ENCODE results near the gene ALAS1. TPM values are rescaled to one million over a fixed set of nuclear protein-coding genes. Genes with fewer than 3 reads are reported as not detected.

ALAS1 gene
- total and polyA plus RNA-seq, 4 donors = 38.7 to 85.1 (median 57.2) TPM

DNA sequence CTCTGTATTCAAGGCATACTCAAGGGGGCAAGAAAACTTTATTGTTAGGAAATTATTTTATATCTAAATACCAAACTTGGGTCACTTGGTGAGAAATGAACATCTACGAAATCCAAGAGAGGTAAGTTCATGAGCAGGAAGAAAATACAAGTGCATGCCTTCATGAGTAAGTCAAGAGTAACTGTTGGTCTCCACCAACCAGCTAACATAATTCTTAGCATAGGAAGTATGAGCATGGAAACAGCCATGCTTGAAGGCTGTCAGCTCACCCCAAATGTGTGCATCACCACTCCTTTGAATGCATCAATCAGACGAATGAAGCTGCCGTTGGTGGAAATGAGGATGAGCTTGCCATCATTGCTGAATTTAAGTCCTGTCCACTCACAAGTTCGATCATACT lies 61.5 kb downstream of the ALAS1 start:
- WGBS, 2 donors = 89 to 95% methylated on average over 4 of the region's 4 CpGs
- no peak overlapping the region for H3K27ac ChIP-seq (ENCODE audit: low read depth in 1 of 2, low read length in 1 of 2)
- TF ChIP-seq, protein P1, sequence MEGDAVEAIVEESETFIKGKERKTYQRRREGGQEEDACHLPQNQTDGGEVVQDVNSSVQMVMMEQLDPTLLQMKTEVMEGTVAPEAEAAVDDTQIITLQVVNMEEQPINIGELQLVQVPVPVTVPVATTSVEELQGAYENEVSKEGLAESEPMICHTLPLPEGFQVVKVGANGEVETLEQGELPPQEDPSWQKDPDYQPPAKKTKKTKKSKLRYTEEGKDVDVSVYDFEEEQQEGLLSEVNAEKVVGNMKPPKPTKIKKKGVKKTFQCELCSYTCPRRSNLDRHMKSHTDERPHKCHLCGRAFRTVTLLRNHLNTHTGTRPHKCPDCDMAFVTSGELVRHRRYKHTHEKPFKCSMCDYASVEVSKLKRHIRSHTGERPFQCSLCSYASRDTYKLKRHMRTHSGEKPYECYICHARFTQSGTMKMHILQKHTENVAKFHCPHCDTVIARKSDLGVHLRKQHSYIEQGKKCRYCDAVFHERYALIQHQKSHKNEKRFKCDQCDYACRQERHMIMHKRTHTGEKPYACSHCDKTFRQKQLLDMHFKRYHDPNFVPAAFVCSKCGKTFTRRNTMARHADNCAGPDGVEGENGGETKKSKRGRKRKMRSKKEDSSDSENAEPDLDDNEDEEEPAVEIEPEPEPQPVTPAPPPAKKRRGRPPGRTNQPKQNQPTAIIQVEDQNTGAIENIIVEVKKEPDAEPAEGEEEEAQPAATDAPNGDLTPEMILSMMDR (IDR thresholded peaks at IDR 0.05; ENCODE audit: control extremely low read depth, extremely low read depth) = no peak
- H3K4me3 ChIP-seq = no peak overlapping the region
- no peaks in the 10 kb centered on the region for H3K9me3 ChIP-seq (ENCODE audit: control insufficient read depth in 4 of 4, insufficient read depth in 3 of 4, low read length in 3 of 4)
- no peak overlapping the region for H3K9ac ChIP-seq (ENCODE audit: insufficient read depth in 1 of 2, low read length in 2 of 2)
- peaks cover 66 to 87% (median 71%) of the 10 kb centered on the region in 4 donors for H3K36me3 ChIP-seq (ENCODE audit: control insufficient read depth in 4 of 4, insufficient read depth in 4 of 4, low read length in 4 of 4)
- ATAC-seq (ENCODE audit: insufficient read depth, low FRiP score) (no peak), DNase-seq (no peak)
- no peaks in the 10 kb centered on the region for H3K27me3 ChIP-seq (ENCODE audit: control insufficient read depth in 3 of 3, insufficient read depth in 3 of 3, low read length in 2 of 3)
- H3K4me1 ChIP-seq (ENCODE audit: control insufficient read depth in 5 of 5, insufficient read depth in 5 of 5, low read length in 5 of 5) = no peaks in the 10 kb centered on the region

DNA sequence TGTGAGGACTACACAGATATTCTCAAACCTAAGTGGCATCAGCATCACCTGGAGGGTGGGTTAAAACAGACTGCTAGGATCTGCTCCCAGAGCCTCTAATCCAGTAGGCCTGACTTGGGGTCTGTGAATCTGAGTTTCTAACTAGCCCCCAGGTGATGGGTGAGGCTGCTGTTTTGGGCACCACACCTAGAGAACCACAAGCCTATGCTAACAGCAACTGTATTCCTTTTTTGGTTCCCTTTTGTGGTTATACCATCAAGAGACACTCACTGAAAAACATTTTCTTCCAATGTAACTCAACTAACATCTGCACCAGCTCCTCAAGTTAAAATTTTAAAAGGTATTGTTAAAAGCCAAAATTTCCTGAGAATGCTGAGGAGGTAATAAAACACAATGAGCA lies 64.5 kb downstream of the ALAS1 start:
- peaks cover 0 to 2% (median 0%) of the 10 kb centered on the region in 5 donors for H3K4me1 ChIP-seq (ENCODE audit: control insufficient read depth in 5 of 5, insufficient read depth in 5 of 5, low read length in 5 of 5)
- no peak overlapping the region for H3K27ac ChIP-seq (ENCODE audit: low read depth in 1 of 2, low read length in 1 of 2)
- no peak overlapping the region for H3K9ac ChIP-seq (ENCODE audit: insufficient read depth in 1 of 2, low read length in 2 of 2)
- TF ChIP-seq, protein P1 (IDR thresholded peaks at IDR 0.05; ENCODE audit: control extremely low read depth, extremely low read depth) = no peak
- H3K9me3 ChIP-seq (ENCODE audit: control insufficient read depth in 4 of 4, insufficient read depth in 3 of 4, low read length in 3 of 4) = no peaks in the 10 kb centered on the region
- H3K27me3 ChIP-seq (ENCODE audit: control insufficient read depth in 3 of 3, insufficient read depth in 3 of 3, low read length in 2 of 3) = no peaks in the 10 kb centered on the region
- peaks cover 55 to 83% (median 71%) of the 10 kb centered on the region in 4 donors for H3K36me3 ChIP-seq (ENCODE audit: control insufficient read depth in 4 of 4, insufficient read depth in 4 of 4, low read length in 4 of 4)
- ATAC-seq (ENCODE audit: insufficient read depth, low FRiP score) = no peak
- DNase-seq = no peak
- no peak overlapping the region for H3K4me3 ChIP-seq

Other genes with a start within 250 kb of the ALAS1 start
- gene GPR62, start 242.8 kb upstream of the ALAS1 start, total RNA-seq = under 1 TPM in 1 of 2 donors, not detected in 1; 0.15 TPM
- gene GPR62, start 242.8 kb upstream of the ALAS1 start, polyA plus RNA-seq = under 1 TPM in 1 of 2 donors, not detected in 1; 0.05 TPM
- gene PCBP4, start 230.7 kb upstream of the ALAS1 start, total RNA-seq = 10 to 100 TPM; 17.4 to 37.7 TPM
- gene PCBP4, start 230.7 kb upstream of the ALAS1 start, polyA plus RNA-seq = 10 to 100 TPM; 19.5 to 44.3 TPM
- gene ABHD14B, start 224.1 kb upstream of the ALAS1 start, total RNA-seq = 10 to 100 TPM; 26.3 to 44.9 TPM
- 10 to 100 TPM; 37.5 to 88.1 TPM for gene ABHD14B, start 224.1 kb upstream of the ALAS1 start, polyA plus RNA-seq
- gene ABHD14A, start 223.1 kb upstream of the ALAS1 start, total RNA-seq = 10 to 100 TPM in 1 of 2 donors, 1 to 10 TPM in 1; 7.2 to 24.5 TPM
- 10 to 100 TPM; 19.1 to 62.8 TPM for gene ABHD14A, start 223.1 kb upstream of the ALAS1 start, polyA plus RNA-seq
- gene ACY1, start 214.6 kb upstream of the ALAS1 start, total RNA-seq = 10 to 100 TPM; 19.6 to 52.6 TPM
- gene ACY1, start 214.6 kb upstream of the ALAS1 start, polyA plus RNA-seq = 10 to 100 TPM; 31.7 to 46.2 TPM
- 100 to 1,000 TPM; 711 to 912 TPM for gene RPL29, start 202.3 kb upstream of the ALAS1 start, total RNA-seq
- 1,000 to 10,000 TPM; 1,556 to 2,402 TPM for gene RPL29, start 202.3 kb upstream of the ALAS1 start, polyA plus RNA-seq
- 10 to 100 TPM; 16.5 to 36.2 TPM for gene DUSP7, start 141.6 kb upstream of the ALAS1 start, total RNA-seq
- 10 to 100 TPM; 10.2 to 25.2 TPM for gene DUSP7, start 141.6 kb upstream of the ALAS1 start, polyA plus RNA-seq
- gene POC1A, start 43.7 kb upstream of the ALAS1 start, total RNA-seq = 1 to 10 TPM; 3.9 to 5.4 TPM
- gene POC1A, start 43.7 kb upstream of the ALAS1 start, polyA plus RNA-seq = 1 to 10 TPM; 2.3 to 4.1 TPM
- gene TLR9, start 27.5 kb downstream of the ALAS1 start, total RNA-seq = 1 to 10 TPM in 1 of 2 donors, under 1 TPM in 1; 0.20 to 1.1 TPM
- under 1 TPM; 0.37 TPM for gene TLR9, start 27.5 kb downstream of the ALAS1 start, polyA plus RNA-seq
- 10 to 100 TPM; 25.7 to 90.3 TPM for gene TWF2, start 41.0 kb downstream of the ALAS1 start, total RNA-seq
- gene TWF2, start 41.0 kb downstream of the ALAS1 start, polyA plus RNA-seq = 100 to 1,000 TPM in 1 of 2 donors, 10 to 100 TPM in 1; 31.1 to 104 TPM
- 10 to 100 TPM; 18.2 to 45.0 TPM for gene PPM1M, start 47.6 kb downstream of the ALAS1 start, total RNA-seq
- 10 to 100 TPM; 25.0 to 53.6 TPM for gene PPM1M, start 47.6 kb downstream of the ALAS1 start, polyA plus RNA-seq
- 10 to 100 TPM; 61.0 to 72.8 TPM for gene WDR82, start 80.5 kb downstream of the ALAS1 start, total RNA-seq
- 10 to 100 TPM; 19.4 to 41.2 TPM for gene WDR82, start 80.5 kb downstream of the ALAS1 start, polyA plus RNA-seq
- gene GLYCTK, start 89.7 kb downstream of the ALAS1 start, total RNA-seq = 10 to 100 TPM in 1 of 2 donors, 1 to 10 TPM in 1; 8.7 to 22.3 TPM
- gene GLYCTK, start 89.7 kb downstream of the ALAS1 start, polyA plus RNA-seq = 10 to 100 TPM; 12.4 to 14.0 TPM
- gene DNAH1, start 118.2 kb downstream of the ALAS1 start, total RNA-seq = 10 to 100 TPM; 14.5 to 21.5 TPM
- 1 to 10 TPM; 6.1 to 8.3 TPM for gene DNAH1, start 118.2 kb downstream of the ALAS1 start, polyA plus RNA-seq
- 10 to 100 TPM; 39.9 to 76.4 TPM for gene BAP1, start 211.8 kb downstream of the ALAS1 start, total RNA-seq
- gene BAP1, start 211.8 kb downstream of the ALAS1 start, polyA plus RNA-seq = 10 to 100 TPM; 57.0 to 57.4 TPM
- 1 to 10 TPM; 6.5 to 7.1 TPM for gene PHF7, start 212.5 kb downstream of the ALAS1 start, total RNA-seq
- 1 to 10 TPM; 3.9 to 5.4 TPM for gene PHF7, start 212.5 kb downstream of the ALAS1 start, polyA plus RNA-seq
- gene SEMA3G, start 246.9 kb downstream of the ALAS1 start, total RNA-seq = 10 to 100 TPM; 10.6 to 30.8 TPM
- 10 to 100 TPM in 1 of 2 donors, 1 to 10 TPM in 1; 5.1 to 19.1 TPM for gene SEMA3G, start 246.9 kb downstream of the ALAS1 start, polyA plus RNA-seq

All from lung (tissue), 12 donors.